C4-2B (cell line): ENCODE measurements around the gene CCDC82.

Source experiments
- H3K27ac ChIP-seq: fragments of 450-650 bp; 2 replicates; pipeline ENCODE4 v1.5.1; 2017
- ZFX ChIP-seq: fragments of 450-650 bp; IDR thresholded peaks from 2 replicates; pipeline ENCODE4 v1.6.1; 2017
- TF ChIP-seq, protein P1 (sequence below): fragments of 450-650 bp; conservative IDR thresholded peaks from 2 replicates; pipeline ENCODE4 v1.5.1; 2017; ENCODE audit warnings: mild to moderate bottlenecking

CCDC82 gene

GRCh38 chr11:96328395-96329010, 61.2 kb downstream of the CCDC82 start:
- TF ChIP-seq, protein P1, sequence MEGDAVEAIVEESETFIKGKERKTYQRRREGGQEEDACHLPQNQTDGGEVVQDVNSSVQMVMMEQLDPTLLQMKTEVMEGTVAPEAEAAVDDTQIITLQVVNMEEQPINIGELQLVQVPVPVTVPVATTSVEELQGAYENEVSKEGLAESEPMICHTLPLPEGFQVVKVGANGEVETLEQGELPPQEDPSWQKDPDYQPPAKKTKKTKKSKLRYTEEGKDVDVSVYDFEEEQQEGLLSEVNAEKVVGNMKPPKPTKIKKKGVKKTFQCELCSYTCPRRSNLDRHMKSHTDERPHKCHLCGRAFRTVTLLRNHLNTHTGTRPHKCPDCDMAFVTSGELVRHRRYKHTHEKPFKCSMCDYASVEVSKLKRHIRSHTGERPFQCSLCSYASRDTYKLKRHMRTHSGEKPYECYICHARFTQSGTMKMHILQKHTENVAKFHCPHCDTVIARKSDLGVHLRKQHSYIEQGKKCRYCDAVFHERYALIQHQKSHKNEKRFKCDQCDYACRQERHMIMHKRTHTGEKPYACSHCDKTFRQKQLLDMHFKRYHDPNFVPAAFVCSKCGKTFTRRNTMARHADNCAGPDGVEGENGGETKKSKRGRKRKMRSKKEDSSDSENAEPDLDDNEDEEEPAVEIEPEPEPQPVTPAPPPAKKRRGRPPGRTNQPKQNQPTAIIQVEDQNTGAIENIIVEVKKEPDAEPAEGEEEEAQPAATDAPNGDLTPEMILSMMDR = no peak
- TF ChIP-seq ZFX = no peak
- H3K27ac ChIP-seq = no peak overlapping the region

DNA sequence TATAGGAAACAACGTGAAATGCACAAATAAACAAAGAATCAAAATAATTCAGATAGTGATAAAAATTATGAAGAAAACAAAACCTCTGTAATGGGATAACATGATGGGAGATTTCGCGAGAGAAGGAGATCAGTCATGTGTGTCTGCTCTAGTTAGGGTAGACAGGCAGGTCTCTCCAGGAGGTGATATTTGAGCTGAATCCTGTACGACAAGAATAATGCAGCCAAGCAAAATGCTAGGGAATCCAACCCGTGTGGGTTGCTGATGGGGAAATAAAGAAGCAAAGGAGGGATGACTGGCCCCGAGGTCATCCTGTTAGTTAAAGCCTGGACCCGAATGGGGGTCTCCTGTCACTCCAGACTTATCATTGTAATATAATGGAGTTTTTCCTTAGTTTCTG, 62.8 kb downstream of the CCDC82 start:
- TF ChIP-seq ZFX = no peak
- TF ChIP-seq, protein P1 = no peak
- H3K27ac ChIP-seq = no peak overlapping the region

GRCh38 chr11:96324912-96325311, 64.8 kb downstream of the CCDC82 start:
- no peak for TF ChIP-seq ZFX
- TF ChIP-seq, protein P1 = no peak

DNA sequence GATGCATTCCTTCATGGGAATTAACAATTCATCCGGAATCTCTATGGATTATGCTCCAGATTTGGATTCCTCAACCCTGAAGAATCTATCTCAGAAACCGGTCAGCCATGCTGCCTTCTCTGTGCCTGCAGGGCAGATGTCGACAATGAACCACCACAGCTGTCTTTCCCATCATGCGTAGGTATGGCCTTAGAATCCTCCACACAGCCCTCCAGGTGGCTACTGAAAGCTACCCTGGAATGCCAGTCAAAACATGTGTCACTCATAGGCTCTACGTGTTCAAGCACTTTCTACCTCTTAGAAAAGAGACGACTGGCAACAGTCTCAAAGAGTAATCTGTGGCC, 66.1 kb downstream of the CCDC82 start:
- no peak overlapping the region for H3K27ac ChIP-seq
- no peak for TF ChIP-seq ZFX
- TF ChIP-seq, protein P1 = no peak

More at GRCh38 chr11:96324912-96325311, 64.8 kb downstream of the CCDC82 start:
- H3K27ac ChIP-seq = no peak overlapping the region

DNA sequence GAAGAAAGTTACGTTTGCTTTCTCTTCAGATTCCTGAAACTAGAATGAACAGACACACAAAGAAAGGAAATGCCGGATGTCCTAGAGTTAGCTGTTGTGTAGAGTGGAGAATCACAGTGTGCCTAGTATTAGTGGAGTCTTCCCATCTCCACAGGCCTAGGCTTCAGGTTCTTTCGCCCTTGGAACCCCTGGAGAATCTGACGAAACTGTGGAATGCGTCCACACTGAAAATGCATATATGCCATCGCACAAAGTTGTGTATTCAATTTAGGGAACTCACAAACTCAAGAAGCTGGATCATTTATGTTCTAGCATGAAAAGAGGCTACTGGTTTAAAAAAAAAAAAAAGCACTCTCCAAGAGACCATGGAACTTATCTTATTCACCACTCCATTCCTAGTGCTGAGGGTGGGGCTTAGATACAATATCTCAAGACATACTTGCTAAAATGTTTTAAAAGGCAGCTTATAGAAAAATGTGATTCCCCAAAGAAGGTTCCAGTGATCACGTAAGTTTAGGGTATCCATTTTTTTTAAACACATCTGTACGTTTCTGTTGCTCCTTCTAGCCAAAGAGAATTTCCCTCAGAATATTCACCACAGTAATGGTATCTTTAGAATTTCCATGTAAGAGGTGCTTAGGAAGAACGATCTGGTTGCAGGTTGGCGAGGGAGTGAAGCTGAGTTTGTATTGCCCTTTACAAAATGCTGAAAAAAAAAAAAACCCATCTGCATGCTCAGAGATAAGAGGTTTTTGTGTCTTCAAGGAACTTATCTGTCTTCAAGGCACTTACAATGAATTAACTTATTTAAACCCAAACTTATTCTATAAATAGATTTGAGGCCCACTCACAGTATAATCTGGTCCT, 66.7 kb downstream of the CCDC82 start:
- TF ChIP-seq, protein P1 = no peak
- no peak for TF ChIP-seq ZFX
- no peak overlapping the region for H3K27ac ChIP-seq

DNA sequence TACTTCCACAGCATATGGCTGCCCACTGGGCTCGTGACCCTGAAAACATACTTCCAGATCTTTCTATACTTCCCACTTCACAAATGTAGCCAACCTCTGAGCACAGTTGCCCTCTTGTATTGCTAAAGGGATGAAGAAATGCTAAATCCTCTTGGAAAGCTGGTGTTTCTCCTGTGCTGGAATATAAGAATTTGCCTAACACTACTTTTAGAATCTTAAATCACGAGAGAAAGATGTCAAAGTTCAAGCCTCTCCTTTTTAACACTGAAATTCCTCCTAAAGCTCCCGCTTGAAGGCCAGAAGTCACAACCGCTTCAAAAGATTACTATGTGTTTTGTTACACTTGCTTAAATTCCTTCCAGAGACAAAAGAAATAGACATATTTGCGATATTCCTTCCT, 68.6 kb downstream of the CCDC82 start:
- no peak overlapping the region for H3K27ac ChIP-seq
- TF ChIP-seq, protein P1 = no peak
- TF ChIP-seq ZFX = no peak

DNA sequence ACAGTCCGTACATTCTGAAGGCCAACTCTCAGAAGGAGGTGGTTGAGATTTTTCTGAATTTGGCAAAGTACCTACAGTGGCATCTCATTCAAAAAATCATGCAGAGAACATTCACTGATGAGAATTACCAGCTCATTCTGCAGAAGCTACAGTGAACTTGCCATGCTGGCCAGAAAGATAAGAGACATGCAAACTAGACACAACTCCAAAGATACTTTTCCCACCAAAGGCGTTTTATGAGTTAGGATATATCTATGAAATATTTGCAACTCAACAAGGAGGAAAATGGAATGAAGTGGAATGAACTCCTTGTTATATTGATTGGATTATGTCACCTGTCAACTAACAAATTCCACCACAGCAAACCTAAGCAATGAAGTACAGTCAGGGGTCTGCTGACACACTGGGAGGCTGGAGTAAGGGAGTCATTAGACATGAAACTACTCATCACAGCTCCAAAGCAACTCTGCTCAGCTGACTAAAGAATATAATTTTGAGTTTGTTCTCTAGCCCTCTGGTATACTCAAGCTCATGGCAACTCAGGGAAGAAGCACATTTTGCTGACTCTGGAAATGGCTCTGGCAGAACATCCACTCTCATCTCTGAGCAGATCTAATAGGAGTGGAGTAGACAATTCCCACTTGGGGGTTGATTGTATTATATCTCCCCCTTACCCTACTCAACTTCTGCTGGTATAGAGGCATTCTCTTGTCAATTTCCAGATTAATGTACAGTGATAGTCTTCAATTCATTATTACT, 69.6 kb downstream of the CCDC82 start:
- no peak overlapping the region for H3K27ac ChIP-seq
- TF ChIP-seq, protein P1 = no peak
- TF ChIP-seq ZFX = no peak
